DND-41 (cell line): ENCODE measurements around the gene FREM2.

ENCODE experiments used
- ATAC-seq: fragments of 200-7000 bp; cut with Tn5 transposase; 3 replicates; pipeline ENCODE4 v1.9.1; 2021; ENCODE audit warnings: low read depth; ENCODE audit not compliant: insufficient read depth
- DNase-seq: peaks from one replicate; pipeline ENCODE4 v3.0.0-alpha.2; 2020
- H2AFZ ChIP-seq: 2 replicates; pipeline ENCODE4 v1.6.0; 2012; ENCODE audit warnings: low read depth, low read length
- H3K27ac ChIP-seq: 2 replicates; pipeline ENCODE4 v1.5.1; 2012; ENCODE audit warnings: low read length, inconsistent platforms
- H3K27me3 ChIP-seq: fragments of 200-600 bp; sonication (generic); 2 replicates; pipeline ENCODE4 v1.6.0; 2012; ENCODE audit warnings: low read length, mild to moderate bottlenecking, inconsistent platforms; ENCODE audit not compliant: insufficient read depth, poor library complexity
- H3K36me3 ChIP-seq: 2 replicates; pipeline ENCODE4 v1.5.1; 2012; ENCODE audit warnings: low read length, inconsistent platforms; ENCODE audit not compliant: insufficient read depth
- H3K4me1 ChIP-seq: 2 replicates; pipeline ENCODE4 v1.5.1; 2012; ENCODE audit warnings: mild to moderate bottlenecking, low read length; ENCODE audit not compliant: insufficient read depth
- H3K4me2 ChIP-seq: 2 replicates; pipeline ENCODE4 v1.6.0; 2012; ENCODE audit warnings: mild to moderate bottlenecking, moderate library complexity, low read length, inconsistent platforms; ENCODE audit not compliant: insufficient read depth
- H3K4me3 ChIP-seq, 2 experiments: fragments of 200-600 bp in 1 of 2; shearing (Covaris generic) in 1 of 2; 2 replicates each; pipeline ENCODE4 v1.5.1; 2012 to 2016; ENCODE audit warnings: inconsistent platforms in 2 of 2, low read length in 2 of 2, mild to moderate bottlenecking in 2 of 2, low read depth in 1 of 2, moderate library complexity in 1 of 2
- H3K79me2 ChIP-seq: 2 replicates; pipeline ENCODE4 v1.6.0; 2012; ENCODE audit warnings: low read length, inconsistent platforms; ENCODE audit not compliant: insufficient read depth
- H3K9ac ChIP-seq: 2 replicates; pipeline ENCODE4 v1.6.0; 2012; ENCODE audit warnings: low read depth, mild to moderate bottlenecking, inconsistent platforms, low read length, moderate library complexity
- H3K9me3 ChIP-seq: 2 replicates; pipeline ENCODE4 v1.5.1; 2012; ENCODE audit warnings: low read length, moderate library complexity, mild to moderate bottlenecking, inconsistent platforms; ENCODE audit not compliant: insufficient read depth, severe bottlenecking
- H4K20me1 ChIP-seq: 2 replicates; pipeline ENCODE4 v1.6.0; 2012; ENCODE audit warnings: low read length; ENCODE audit not compliant: insufficient read depth
- EZH2 ChIP-seq: IDR thresholded peaks from 3 replicates; pipeline ENCODE4 v1.6.1; 2012; ENCODE audit warnings: borderline replicate concordance, low read depth, mild to moderate bottlenecking, moderate library complexity, low read length, inconsistent platforms; ENCODE audit not compliant: severe bottlenecking
- TF ChIP-seq, protein P1 (sequence below): IDR thresholded peaks from 2 replicates; pipeline ENCODE4 v1.5.1; 2012; ENCODE audit warnings: borderline replicate concordance, low read length, moderate library complexity, mild to moderate bottlenecking; ENCODE audit not compliant: poor library complexity, severe bottlenecking; ENCODE audit errors: extremely low read depth

Gene FREM2

GRCh38 chr13:38849315-38849714 lies 162.4 kb downstream of the FREM2 start:
- ATAC-seq (no peak), DNase-seq (no peak)
- no peaks in the 10 kb centered on the region for H4K20me1 ChIP-seq
- H3K36me3 ChIP-seq, result no peaks in the 10 kb centered on the region
- no peaks in the 10 kb centered on the region for H3K79me2 ChIP-seq
- no peaks in the 10 kb centered on the region for H3K27me3 ChIP-seq
- H3K9ac ChIP-seq, result no peak overlapping the region
- no peak overlapping the region for H3K27ac ChIP-seq
- TF ChIP-seq, protein P1, sequence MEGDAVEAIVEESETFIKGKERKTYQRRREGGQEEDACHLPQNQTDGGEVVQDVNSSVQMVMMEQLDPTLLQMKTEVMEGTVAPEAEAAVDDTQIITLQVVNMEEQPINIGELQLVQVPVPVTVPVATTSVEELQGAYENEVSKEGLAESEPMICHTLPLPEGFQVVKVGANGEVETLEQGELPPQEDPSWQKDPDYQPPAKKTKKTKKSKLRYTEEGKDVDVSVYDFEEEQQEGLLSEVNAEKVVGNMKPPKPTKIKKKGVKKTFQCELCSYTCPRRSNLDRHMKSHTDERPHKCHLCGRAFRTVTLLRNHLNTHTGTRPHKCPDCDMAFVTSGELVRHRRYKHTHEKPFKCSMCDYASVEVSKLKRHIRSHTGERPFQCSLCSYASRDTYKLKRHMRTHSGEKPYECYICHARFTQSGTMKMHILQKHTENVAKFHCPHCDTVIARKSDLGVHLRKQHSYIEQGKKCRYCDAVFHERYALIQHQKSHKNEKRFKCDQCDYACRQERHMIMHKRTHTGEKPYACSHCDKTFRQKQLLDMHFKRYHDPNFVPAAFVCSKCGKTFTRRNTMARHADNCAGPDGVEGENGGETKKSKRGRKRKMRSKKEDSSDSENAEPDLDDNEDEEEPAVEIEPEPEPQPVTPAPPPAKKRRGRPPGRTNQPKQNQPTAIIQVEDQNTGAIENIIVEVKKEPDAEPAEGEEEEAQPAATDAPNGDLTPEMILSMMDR, result no peak
- TF ChIP-seq EZH2, result no peak
- no peak overlapping the region for H3K4me2 ChIP-seq
- H3K4me3 ChIP-seq, result no peak overlapping the region
- H3K4me1 ChIP-seq, result no peaks in the 10 kb centered on the region
- no peaks in the 10 kb centered on the region for H3K9me3 ChIP-seq
- no peak overlapping the region for H2AFZ ChIP-seq

GRCh38 chr13:38850868-38851626 lies 164.2 kb downstream of the FREM2 start:
- no peaks in the 10 kb centered on the region for H3K4me1 ChIP-seq
- no peak for ATAC-seq
- TF ChIP-seq, protein P1, result no peak
- no peak for TF ChIP-seq EZH2
- no peak overlapping the region for H3K27ac ChIP-seq
- no peak for DNase-seq
- no peaks in the 10 kb centered on the region for H3K9me3 ChIP-seq
- H3K4me2 ChIP-seq, result no peak overlapping the region
- no peak overlapping the region for H3K9ac ChIP-seq
- no peaks in the 10 kb centered on the region for H3K36me3 ChIP-seq
- no peaks in the 10 kb centered on the region for H3K79me2 ChIP-seq
- H3K27me3 ChIP-seq, result no peaks in the 10 kb centered on the region
- H4K20me1 ChIP-seq, result no peaks in the 10 kb centered on the region
- H2AFZ ChIP-seq, result no peak overlapping the region
- no peak overlapping the region for H3K4me3 ChIP-seq

- no peaks in the 10 kb centered on the region for H4K20me1 ChIP-seq
- H3K4me1 ChIP-seq, result no peaks in the 10 kb centered on the region
- H3K79me2 ChIP-seq, result no peaks in the 10 kb centered on the region
- H3K4me2 ChIP-seq, result no peak overlapping the region
- TF ChIP-seq EZH2, result no peak
- TF ChIP-seq, protein P1, result no peak
- H2AFZ ChIP-seq, result no peak overlapping the region
- ATAC-seq (no peak), DNase-seq (no peak)
- H3K4me3 ChIP-seq, result no peak overlapping the region
- H3K27ac ChIP-seq, result no peak overlapping the region
- no peak overlapping the region for H3K9ac ChIP-seq
- H3K9me3 ChIP-seq, result no peaks in the 10 kb centered on the region
- H3K36me3 ChIP-seq, result no peaks in the 10 kb centered on the region
- no peaks in the 10 kb centered on the region for H3K27me3 ChIP-seq
These were observed 167.3 kb downstream of the FREM2 start for GRCh38 chr13:38854226-38854625.
